ENCODE data around the gene TUBB4B.

- TF ChIP-seq POLR2A (IDR thresholded peaks at IDR 0.05; ENCODE audit: low read depth, low read length) (no peak), POLR2AphosphoS5 (IDR thresholded peaks at IDR 0.05; ENCODE audit: low read depth, low read length) (no peak), TAF1 (IDR thresholded peaks at IDR 0.05; ENCODE audit: borderline replicate concordance, low read depth, low read length) (no peak)
Observed at GRCh38 chr9:137232510-137232909, 8.6 kb upstream of the TUBB4B start.
